Fibroblast of skin of left quadriceps (primary cell): ENCODE measurements around the gene RTTN.
A peak's percentile ranks its signal among the peaks of the same experiment; 100 is the strongest.
"Not testable (repeated sequence)": the region's sequence is repeated elsewhere in the genome, so short reads cannot be mapped to it uniquely, and the experiment has no call there.

ENCODE experiments used
- DNase-seq, 2 experiments: peaks; one replicate each; pipeline ENCODE4 v3.0.0-alpha.2; 2013; ENCODE audit warnings: low read depth in 2 of 2

The RTTN gene, protein sequence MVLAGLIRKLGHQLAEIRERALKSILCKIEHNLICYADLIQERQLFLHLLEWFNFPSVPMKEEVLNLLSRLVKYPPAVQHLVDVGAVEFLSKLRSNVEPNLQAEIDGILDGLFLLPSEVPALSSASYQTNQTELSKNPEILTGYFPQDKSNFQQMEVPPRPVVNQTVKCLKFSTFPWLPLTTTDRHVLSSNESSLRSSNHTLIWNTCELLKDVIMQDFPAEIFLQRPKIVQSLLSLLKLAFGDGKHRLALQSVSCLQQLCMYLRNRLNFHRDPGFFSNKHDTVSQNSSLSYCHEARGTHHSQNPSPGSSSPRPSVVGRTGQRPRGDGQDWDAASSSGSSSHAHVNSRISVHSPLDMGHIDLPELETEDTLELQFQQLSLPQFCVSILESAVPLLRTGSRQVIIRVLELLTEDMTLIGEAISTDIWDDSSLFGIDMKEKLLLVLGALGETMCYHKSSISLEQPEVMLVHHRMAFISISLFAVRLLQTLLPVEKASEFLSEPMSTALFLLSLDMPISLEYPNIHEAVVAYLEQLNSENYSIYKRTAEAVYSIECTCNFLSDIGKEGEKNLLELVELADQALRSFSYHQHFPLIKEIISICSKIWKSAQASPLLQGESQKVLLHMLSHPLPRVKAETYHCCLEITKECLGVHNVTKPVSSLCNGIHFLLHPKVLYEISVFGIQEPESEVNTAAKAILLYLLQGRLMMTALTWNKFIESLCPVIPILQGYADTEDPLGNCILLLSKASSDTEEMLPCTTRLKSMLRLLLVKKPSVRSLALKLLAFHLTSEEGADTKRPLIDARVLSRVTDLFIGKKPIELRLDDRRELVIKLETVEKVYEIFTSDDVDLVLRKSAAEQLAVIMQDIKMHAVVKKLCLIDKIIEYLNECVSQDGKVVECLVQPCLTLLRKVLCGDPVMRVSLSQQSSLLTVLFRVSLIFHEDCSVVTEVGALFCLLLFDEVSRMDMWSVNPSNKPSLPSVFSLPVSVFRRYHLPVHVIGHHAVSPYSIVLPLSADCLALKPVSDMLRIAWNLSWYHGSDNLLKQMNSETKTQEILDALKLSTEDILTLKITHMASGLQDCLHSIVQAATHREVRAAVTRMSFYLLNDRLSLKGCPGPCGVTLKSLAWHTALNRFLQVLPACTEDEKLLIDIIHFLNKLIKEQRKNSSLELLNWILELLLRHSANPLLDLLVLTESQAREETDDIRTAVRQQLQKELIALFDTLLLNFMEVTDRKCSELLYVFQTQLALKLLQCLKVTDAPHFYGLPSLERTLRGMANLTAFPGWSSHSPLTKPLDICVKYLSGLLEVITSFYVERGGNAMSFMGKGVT (N-terminal part only)

GRCh38 chr18:70205421-70206397, at the start of gene RTTN:
Gene RTTN, minus strand, starts transcription at chr18:70205687. Its CDS starts 29 bp downstream, at chr18:70205658.
- DNase-seq: peak; percentile 91 to 92

DNA sequence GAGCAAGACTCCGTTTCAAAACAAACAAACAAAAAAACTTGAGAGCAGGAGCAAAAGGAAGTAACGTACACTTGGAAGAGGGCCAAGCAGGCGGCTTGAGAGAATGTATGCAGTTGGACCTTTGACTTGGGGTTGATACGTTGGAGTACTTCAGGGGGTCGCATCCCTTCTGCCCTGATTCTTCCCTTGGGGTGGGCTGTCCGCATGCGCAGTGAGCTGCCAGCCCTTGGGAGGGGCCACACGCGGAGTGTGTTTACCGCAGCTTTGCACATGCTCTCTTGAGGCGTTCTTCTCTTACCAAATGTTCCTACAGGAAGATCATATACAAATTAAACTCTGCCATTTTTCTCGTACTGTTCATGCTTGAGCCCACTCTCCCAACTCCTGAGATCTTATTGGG, 45.3 kb upstream of the RTTN start:
- DNase-seq: no peak

- DNase-seq: not testable (repeated sequence)
Observed at GRCh38 chr18:70249861-70250260, 44.4 kb upstream of the RTTN start.

DNA sequence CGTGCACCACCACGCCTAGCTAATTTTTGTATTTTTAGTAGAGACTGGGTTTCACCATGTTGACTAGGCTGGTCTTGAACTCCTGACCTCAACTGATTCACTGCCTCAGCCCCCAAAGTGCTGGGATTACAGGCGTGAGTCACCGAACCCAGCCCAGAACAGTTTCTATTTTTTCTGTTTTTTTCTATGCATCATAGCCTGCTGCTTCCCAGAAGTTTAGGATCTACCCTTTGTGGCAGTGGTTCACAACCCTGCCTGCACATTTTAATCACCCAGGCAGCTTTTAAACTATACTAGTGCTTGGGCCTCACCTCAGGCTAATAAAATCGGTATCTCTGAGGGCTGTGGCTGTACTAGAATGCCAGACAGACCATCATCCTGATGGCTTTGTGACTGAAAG, 43.6 kb upstream of the RTTN start:
- DNase-seq: no peak

DNA sequence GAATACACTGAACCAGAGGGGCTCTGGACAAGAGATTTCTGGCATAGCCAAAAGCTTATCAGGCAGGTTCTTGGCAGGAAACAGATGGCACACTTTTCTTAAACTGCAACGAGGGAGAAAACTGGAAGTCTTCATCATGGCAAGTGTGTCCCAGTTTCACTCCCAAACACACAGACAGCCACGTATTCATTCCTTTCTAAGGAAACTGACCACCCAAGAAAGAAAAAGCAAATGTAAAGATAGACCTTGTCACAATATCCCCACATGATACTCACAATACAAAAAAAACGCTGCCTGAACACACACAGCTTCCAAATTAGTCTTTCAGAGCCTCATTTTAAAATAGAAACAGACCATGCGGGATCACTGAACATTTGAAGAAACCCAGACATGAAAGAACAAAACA, 40.6 kb upstream of the RTTN start:
- DNase-seq: no peak

- no peak for DNase-seq
Observed at GRCh38 chr18:70243131-70243929, 37.8 kb upstream of the RTTN start.

DNA sequence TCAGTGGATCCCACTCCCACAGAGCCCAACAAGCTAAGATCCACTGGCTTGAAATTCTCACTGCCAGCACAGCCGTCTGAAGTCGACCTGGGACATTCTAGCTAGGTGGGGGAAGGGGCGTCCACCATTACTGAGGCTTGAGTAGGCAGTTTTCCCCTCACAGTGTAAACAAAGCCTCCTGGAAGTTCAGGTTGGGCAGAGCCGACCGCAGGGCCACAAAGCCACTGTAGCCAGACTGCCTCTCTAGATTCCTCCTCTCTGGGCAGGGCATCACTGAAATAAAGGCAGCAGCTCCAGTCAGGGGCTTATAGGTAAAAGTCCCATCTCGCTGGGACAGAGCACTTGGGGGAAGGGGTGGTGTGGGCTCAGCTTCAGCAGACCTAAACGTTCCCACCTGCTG, 31.4 kb upstream of the RTTN start:
- not testable (repeated sequence) for DNase-seq

DNA sequence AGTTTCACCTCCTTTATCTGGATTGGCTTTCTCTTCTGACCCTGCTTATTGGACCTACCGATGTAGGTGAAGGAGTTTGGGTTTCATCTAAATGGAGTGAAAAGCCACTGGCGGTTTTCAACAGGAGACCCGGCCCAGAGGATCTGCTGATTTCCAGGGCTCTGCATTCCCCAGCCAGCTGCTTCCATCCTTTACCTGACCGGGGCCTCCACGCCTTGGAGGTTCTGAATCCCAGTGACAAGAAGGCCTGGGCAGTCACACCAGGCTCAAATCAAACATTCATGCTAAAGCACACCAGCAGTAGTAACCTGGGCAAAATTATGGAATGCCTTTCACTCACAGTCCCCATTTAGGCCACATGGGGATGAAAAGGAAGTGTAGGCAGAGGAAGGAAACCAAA, 30.0 kb upstream of the RTTN start:
- no peak for DNase-seq

GRCh38 chr18:70234667-70235459, 29.4 kb upstream of the RTTN start:
- peak; percentile 7 to 20 for DNase-seq

- no peak for DNase-seq
Observed at GRCh38 chr18:70233974-70234373, 28.5 kb upstream of the RTTN start.

GRCh38 chr18:70232261-70232660, 26.8 kb upstream of the RTTN start:
- DNase-seq: no peak

- no peak for DNase-seq
Observed at GRCh38 chr18:70229639-70230038, 24.2 kb upstream of the RTTN start.

- no peak for DNase-seq
Observed at GRCh38 chr18:70228536-70228935, 23.0 kb upstream of the RTTN start.

DNA sequence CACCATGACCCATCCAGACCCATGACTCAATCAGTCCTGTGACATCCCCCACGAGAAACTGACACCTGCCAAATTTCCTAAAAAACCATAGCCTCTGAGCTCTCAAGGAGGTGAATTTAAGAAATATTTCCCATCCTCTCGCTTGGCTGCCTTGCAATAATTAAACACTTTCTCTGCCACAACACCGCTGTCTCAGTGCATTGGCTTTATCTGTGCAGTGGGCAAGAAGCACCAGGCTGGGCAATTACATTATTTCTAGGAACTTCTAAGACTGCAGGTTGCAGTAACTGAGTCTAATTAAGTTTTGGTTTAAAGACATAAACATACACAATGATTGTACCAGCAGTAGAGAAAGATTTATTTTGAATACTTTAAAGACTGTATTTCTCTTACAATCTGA, 22.0 kb upstream of the RTTN start:
- no peak for DNase-seq

DNA sequence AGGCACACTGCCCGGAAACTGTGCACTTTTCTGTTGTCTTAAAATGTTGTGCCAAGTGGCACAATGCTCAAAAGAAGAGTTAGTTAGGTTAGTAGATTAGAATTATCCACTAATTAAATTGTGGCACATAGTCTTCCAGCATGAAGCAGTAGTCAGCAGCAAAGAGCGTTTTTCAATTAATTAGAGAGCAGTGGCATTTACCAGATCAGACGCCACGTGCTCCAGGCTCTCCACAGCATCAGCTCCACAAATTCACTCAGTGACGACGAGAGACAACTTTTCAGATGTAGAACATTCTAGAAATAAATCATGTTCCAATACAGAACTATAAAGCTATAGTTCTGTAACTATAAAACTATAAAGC, 16.4 kb upstream of the RTTN start:
- DNase-seq: no peak

GRCh38 chr18:70221156-70221914, 15.8 kb upstream of the RTTN start:
- no peak for DNase-seq

DNA sequence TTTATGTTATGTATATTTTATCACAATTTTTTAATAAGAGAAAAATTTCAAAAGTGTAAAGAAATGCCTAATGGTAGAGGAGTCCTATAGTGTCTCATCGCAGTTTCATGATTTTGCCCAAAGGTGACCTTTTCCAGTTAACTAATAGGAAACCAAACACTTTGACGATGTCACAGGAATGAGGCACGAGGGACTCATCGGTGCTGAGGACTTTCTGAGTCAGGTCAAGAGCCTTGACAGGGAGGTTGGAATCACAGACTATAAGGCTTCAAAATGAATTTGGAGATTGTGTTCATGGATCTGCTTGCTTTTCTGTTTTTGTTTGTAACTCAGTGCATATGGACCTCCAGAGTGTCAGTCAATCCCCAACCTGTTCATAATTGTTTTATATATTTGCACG, 15.1 kb upstream of the RTTN start:
- DNase-seq: no peak

GRCh38 chr18:70219688-70220087, 14.2 kb upstream of the RTTN start:
- no peak for DNase-seq
